ENCODE data around the gene HIF1A. TPM values are rescaled to one million over a fixed set of nuclear protein-coding genes. Genes with fewer than 3 reads are reported as not detected.

The HIF1A gene
- total and polyA plus RNA-seq, 4 donors: 15.4 to 79.2 (median 34.8) TPM

DNA sequence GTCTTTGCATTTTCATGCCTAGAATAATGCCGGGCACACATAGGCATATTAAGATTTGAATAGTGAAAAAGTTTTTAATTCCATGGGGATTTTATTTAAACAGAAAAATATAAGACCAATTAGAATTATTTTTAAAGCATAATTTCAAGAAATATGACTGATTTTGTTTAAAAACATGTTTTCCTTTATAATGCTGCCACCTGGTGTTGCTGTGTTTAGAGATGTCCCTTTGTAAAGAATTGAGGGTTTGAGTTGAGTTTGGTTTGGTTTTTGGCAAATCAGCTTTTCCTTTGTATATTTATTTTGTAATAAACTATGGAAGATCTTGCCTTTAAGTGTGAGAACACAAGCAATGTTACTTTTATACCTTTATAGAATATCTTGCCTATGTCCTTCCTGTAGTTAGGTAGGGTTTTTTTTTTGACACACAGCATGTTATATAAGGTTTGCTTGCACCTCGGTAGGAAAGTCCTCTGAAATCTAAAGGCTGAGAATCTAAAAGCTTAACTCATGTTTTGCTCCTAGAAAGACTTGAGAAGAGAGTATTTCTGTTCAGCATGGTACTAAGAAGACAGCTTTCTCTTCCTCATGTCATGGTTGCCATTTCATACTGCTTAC, 35.6 kb downstream of the HIF1A start (continued):
- TF ChIP-seq, protein P1, sequence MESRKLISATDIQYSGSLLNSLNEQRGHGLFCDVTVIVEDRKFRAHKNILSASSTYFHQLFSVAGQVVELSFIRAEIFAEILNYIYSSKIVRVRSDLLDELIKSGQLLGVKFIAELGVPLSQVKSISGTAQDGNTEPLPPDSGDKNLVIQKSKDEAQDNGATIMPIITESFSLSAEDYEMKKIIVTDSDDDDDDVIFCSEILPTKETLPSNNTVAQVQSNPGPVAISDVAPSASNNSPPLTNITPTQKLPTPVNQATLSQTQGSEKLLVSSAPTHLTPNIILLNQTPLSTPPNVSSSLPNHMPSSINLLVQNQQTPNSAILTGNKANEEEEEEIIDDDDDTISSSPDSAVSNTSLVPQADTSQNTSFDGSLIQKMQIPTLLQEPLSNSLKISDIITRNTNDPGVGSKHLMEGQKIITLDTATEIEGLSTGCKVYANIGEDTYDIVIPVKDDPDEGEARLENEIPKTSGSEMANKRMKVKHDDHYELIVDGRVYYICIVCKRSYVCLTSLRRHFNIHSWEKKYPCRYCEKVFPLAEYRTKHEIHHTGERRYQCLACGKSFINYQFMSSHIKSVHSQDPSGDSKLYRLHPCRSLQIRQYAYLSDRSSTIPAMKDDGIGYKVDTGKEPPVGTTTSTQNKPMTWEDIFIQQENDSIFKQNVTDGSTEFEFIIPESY (IDR thresholded peaks at IDR 0.05): no peak
- TF ChIP-seq, protein P2, sequence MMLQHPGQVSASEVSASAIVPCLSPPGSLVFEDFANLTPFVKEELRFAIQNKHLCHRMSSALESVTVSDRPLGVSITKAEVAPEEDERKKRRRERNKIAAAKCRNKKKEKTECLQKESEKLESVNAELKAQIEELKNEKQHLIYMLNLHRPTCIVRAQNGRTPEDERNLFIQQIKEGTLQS (IDR thresholded peaks at IDR 0.05): no peak

DNA sequence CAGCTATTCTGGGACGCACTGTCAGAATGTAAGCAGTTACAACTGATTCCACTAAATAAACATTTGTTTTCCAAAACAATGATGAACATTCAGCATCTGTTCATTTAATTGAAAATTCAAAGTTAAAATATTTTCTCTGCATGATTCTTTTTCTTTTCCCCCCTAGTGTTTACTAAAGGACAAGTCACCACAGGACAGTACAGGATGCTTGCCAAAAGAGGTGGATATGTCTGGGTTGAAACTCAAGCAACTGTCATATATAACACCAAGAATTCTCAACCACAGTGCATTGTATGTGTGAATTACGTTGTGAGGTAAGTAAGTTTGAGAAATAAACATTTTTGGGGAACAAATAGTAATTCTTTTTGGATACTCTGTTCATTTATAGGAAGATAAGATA, 38.7 kb downstream of the HIF1A start:
- DNase-seq (ENCODE audit: low spot score): no peak
- TF ChIP-seq GABPA (IDR thresholded peaks at IDR 0.05 in 1 of 2, conservative IDR thresholded peaks at IDR 0.05 in 1 of 2) (no peak), NR2F2 (IDR thresholded peaks at IDR 0.05) (no peak), SP1 (IDR thresholded peaks at IDR 0.05) (no peak)
- Histone ChIP-seq H3K4me3 (ENCODE audit: low read depth in 1 of 3, low read length in 3 of 3) (no peak overlapping the region), H3K9me3 (ENCODE audit: control insufficient read depth in 4 of 4, low read length in 3 of 4) (no peaks in the 10 kb centered on the region), H3K9ac (ENCODE audit: low read depth in 1 of 2, low read length in 2 of 2) (no peak overlapping the region), H3K4me1 (ENCODE audit: control insufficient read depth in 4 of 4, insufficient read depth in 4 of 4, low read length in 3 of 4) (peaks cover 0 to 2% (median 1%) of the 10 kb centered on the region in 4 donors), H3K27ac (ENCODE audit: low read depth in 1 of 2, low read length in 2 of 2) (no peak overlapping the region), H3K36me3 (ENCODE audit: control insufficient read depth in 4 of 4, insufficient read depth in 3 of 4, low read depth in 1 of 4, low read length in 3 of 4) (peaks cover 6 to 63% (median 48%) of the 10 kb centered on the region in 4 donors), H3K27me3 (ENCODE audit: control insufficient read depth in 4 of 4, insufficient read depth in 4 of 4, low read length in 3 of 4) (no peaks in the 10 kb centered on the region)
- 91% methylated on average over 2 of the region's 2 CpGs for WGBS

DNA sequence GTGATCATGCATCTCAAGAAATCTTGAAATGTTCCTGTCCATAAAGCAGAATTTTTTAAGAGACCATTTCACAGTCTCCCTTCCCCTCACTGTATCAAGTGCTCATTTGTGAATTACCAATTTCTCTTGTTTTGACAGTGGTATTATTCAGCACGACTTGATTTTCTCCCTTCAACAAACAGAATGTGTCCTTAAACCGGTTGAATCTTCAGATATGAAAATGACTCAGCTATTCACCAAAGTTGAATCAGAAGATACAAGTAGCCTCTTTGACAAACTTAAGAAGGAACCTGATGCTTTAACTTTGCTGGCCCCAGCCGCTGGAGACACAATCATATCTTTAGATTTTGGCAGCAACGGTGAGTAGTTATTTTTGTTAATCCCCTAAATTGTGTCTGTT, 41.4 kb downstream of the HIF1A start:
- Histone ChIP-seq H3K36me3 (ENCODE audit: control insufficient read depth in 4 of 4, insufficient read depth in 3 of 4, low read depth in 1 of 4, low read length in 3 of 4) (peaks cover 6 to 67% (median 57%) of the 10 kb centered on the region in 4 donors), H3K9ac (ENCODE audit: low read depth in 1 of 2, low read length in 2 of 2) (no peak overlapping the region), H3K9me3 (ENCODE audit: control insufficient read depth in 4 of 4, low read length in 3 of 4) (no peaks in the 10 kb centered on the region), H3K27me3 (ENCODE audit: control insufficient read depth in 4 of 4, insufficient read depth in 4 of 4, low read length in 3 of 4) (no peaks in the 10 kb centered on the region), H3K4me3 (ENCODE audit: low read depth in 1 of 3, low read length in 3 of 3) (no peak overlapping the region), H3K27ac (ENCODE audit: low read depth in 1 of 2, low read length in 2 of 2) (no peak overlapping the region), H3K4me1 (ENCODE audit: control insufficient read depth in 4 of 4, insufficient read depth in 4 of 4, low read length in 3 of 4) (peaks cover 0 to 2% (median 0%) of the 10 kb centered on the region in 4 donors)
- TF ChIP-seq HNF4A (conservative IDR thresholded peaks at IDR 0.05) (no peak), FOXA1 (IDR thresholded peaks at IDR 0.05) (no peak), SP1 (IDR thresholded peaks at IDR 0.05) (no peak)
- DNase-seq (ENCODE audit: low spot score): no peak
- WGBS: 80% methylated on average over 4 of the region's 4 CpGs

DNA sequence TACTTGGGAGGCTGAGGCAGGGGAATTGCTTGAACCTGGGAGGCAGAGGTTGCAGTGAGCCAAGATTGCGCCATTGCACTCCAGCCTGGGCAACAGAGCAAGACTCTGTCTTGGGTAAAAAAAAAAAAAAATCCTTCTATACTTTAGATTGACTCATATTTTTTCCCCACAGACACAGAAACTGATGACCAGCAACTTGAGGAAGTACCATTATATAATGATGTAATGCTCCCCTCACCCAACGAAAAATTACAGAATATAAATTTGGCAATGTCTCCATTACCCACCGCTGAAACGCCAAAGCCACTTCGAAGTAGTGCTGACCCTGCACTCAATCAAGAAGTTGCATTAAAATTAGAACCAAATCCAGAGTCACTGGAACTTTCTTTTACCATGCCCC, 42.6 kb downstream of the HIF1A start:
- 88% methylated on average over 5 of the region's 5 CpGs for WGBS
- no peaks in the 10 kb centered on the region for H3K9me3 ChIP-seq (ENCODE audit: control insufficient read depth in 4 of 4, low read length in 3 of 4)
- H3K36me3 ChIP-seq (ENCODE audit: control insufficient read depth in 4 of 4, insufficient read depth in 3 of 4, low read depth in 1 of 4, low read length in 3 of 4): peaks cover 6 to 69% (median 63%) of the 10 kb centered on the region in 4 donors
- no peak overlapping the region for H3K27ac ChIP-seq (ENCODE audit: low read depth in 1 of 2, low read length in 2 of 2)
- H3K9ac ChIP-seq (ENCODE audit: low read depth in 1 of 2, low read length in 2 of 2): no peak overlapping the region
- H3K27me3 ChIP-seq (ENCODE audit: control insufficient read depth in 4 of 4, insufficient read depth in 4 of 4, low read length in 3 of 4): no peaks in the 10 kb centered on the region
- peaks cover 0 to 2% (median 0%) of the 10 kb centered on the region in 4 donors for H3K4me1 ChIP-seq (ENCODE audit: control insufficient read depth in 4 of 4, insufficient read depth in 4 of 4, low read length in 3 of 4)
- TF ChIP-seq TAF1 (conservative IDR thresholded peaks at IDR 0.05) (no peak), NR2F2 (IDR thresholded peaks at IDR 0.05) (no peak), SP1 (IDR thresholded peaks at IDR 0.05) (no peak), HNF4A (conservative IDR thresholded peaks at IDR 0.05) (no peak), JUND (IDR thresholded peaks at IDR 0.05) (no peak), RAD21 (IDR thresholded peaks at IDR 0.05) (no peak)
- TF ChIP-seq, protein P3, sequence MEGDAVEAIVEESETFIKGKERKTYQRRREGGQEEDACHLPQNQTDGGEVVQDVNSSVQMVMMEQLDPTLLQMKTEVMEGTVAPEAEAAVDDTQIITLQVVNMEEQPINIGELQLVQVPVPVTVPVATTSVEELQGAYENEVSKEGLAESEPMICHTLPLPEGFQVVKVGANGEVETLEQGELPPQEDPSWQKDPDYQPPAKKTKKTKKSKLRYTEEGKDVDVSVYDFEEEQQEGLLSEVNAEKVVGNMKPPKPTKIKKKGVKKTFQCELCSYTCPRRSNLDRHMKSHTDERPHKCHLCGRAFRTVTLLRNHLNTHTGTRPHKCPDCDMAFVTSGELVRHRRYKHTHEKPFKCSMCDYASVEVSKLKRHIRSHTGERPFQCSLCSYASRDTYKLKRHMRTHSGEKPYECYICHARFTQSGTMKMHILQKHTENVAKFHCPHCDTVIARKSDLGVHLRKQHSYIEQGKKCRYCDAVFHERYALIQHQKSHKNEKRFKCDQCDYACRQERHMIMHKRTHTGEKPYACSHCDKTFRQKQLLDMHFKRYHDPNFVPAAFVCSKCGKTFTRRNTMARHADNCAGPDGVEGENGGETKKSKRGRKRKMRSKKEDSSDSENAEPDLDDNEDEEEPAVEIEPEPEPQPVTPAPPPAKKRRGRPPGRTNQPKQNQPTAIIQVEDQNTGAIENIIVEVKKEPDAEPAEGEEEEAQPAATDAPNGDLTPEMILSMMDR (IDR thresholded peaks at IDR 0.05; ENCODE audit: low read depth, low read length, missing input control): no peak
- TF ChIP-seq, protein P4, sequence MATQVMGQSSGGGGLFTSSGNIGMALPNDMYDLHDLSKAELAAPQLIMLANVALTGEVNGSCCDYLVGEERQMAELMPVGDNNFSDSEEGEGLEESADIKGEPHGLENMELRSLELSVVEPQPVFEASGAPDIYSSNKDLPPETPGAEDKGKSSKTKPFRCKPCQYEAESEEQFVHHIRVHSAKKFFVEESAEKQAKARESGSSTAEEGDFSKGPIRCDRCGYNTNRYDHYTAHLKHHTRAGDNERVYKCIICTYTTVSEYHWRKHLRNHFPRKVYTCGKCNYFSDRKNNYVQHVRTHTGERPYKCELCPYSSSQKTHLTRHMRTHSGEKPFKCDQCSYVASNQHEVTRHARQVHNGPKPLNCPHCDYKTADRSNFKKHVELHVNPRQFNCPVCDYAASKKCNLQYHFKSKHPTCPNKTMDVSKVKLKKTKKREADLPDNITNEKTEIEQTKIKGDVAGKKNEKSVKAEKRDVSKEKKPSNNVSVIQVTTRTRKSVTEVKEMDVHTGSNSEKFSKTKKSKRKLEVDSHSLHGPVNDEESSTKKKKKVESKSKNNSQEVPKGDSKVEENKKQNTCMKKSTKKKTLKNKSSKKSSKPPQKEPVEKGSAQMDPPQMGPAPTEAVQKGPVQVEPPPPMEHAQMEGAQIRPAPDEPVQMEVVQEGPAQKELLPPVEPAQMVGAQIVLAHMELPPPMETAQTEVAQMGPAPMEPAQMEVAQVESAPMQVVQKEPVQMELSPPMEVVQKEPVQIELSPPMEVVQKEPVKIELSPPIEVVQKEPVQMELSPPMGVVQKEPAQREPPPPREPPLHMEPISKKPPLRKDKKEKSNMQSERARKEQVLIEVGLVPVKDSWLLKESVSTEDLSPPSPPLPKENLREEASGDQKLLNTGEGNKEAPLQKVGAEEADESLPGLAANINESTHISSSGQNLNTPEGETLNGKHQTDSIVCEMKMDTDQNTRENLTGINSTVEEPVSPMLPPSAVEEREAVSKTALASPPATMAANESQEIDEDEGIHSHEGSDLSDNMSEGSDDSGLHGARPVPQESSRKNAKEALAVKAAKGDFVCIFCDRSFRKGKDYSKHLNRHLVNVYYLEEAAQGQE (IDR thresholded peaks at IDR 0.05): no peak
- H3K4me3 ChIP-seq (ENCODE audit: low read depth in 1 of 3, low read length in 3 of 3): no peak overlapping the region
- DNase-seq (ENCODE audit: low spot score): no peak

Measured in liver (tissue), 9 donors.